HL-60 (cell line): Measurements from ENCODE around the gene SPATA19.

Experiments used
- DNase-seq, 2 experiments: peaks; one replicate each; pipeline ENCODE4 v3.0.0-alpha.2; 2010 to 2020; ENCODE audit warnings: low read depth in 1 of 2, low spot score in 1 of 2
- H3K27ac ChIP-seq: fragments of 250-450 bp; sonication (Bioruptor Pico); replicated peaks from 2 replicates; pipeline ENCODE4 v1.5.1; 2020; ENCODE audit warnings: mild to moderate bottlenecking, moderate library complexity
- H3K27me3 ChIP-seq: fragments of 250-450 bp; sonication (Bioruptor Pico); 2 replicates; pipeline ENCODE4 v1.5.1; 2021; ENCODE audit warnings: mild to moderate bottlenecking, moderate library complexity; ENCODE audit not compliant: insufficient read depth, poor library complexity, severe bottlenecking
- H3K4me3 ChIP-seq: replicated peaks from 2 replicates; pipeline ENCODE4 v1.5.1; 2011; ENCODE audit warnings: mild to moderate bottlenecking, control low read depth, low read length; ENCODE audit not compliant: insufficient read depth
- GABPA ChIP-seq: IDR thresholded peaks from 2 replicates; pipeline ENCODE4 v1.6.1; 2012; ENCODE audit warnings: low read depth
- POLR2AphosphoS5 ChIP-seq: IDR thresholded peaks from 2 replicates; pipeline ENCODE4 v1.6.1; 2012; ENCODE audit warnings: low read depth
- SPI1 ChIP-seq: IDR thresholded peaks from 2 replicates; pipeline ENCODE4 v1.6.1; 2012; ENCODE audit warnings: low read depth, mild to moderate bottlenecking, borderline replicate concordance
- TF ChIP-seq, protein P1 (sequence below): IDR thresholded peaks from one replicate; pipeline ENCODE4 v1.5.1; 2011; ENCODE audit warnings: low read length, control low read depth, inconsistent platforms; ENCODE audit not compliant: insufficient read depth
- TF ChIP-seq, protein P2 (sequence below): IDR thresholded peaks from 2 replicates; pipeline ENCODE4 v1.6.1; 2012; ENCODE audit warnings: low read depth; ENCODE audit not compliant: insufficient replicate concordance

The SPATA19 gene

DNA sequence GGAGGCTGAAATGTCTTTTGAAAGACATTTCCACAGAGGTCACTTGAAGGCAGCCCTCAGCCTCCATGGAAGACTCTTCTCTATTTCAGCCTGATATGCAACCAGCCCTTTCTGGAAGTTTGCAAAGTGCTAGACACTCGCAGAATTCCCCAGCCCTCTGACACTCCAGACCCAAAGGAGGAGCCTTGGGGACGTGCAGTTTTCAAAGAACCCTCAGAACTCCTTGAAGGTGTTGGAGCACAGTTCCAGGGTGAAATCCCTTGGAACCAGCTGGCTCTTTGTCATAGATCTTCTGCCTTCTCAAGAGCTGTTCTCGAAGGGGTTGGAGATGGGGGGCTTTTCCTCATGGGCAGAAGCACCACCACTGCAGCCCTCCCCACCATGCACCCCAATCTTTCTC lies 19.6 kb downstream of the SPATA19 start:
- DNase-seq, result no peak
- H3K27ac ChIP-seq, result no peak overlapping the region
- no peaks in the 10 kb centered on the region for H3K27me3 ChIP-seq
- no peak overlapping the region for H3K4me3 ChIP-seq
- TF ChIP-seq POLR2AphosphoS5 (no peak), GABPA (no peak), SPI1 (no peak)
- TF ChIP-seq, protein P1, sequence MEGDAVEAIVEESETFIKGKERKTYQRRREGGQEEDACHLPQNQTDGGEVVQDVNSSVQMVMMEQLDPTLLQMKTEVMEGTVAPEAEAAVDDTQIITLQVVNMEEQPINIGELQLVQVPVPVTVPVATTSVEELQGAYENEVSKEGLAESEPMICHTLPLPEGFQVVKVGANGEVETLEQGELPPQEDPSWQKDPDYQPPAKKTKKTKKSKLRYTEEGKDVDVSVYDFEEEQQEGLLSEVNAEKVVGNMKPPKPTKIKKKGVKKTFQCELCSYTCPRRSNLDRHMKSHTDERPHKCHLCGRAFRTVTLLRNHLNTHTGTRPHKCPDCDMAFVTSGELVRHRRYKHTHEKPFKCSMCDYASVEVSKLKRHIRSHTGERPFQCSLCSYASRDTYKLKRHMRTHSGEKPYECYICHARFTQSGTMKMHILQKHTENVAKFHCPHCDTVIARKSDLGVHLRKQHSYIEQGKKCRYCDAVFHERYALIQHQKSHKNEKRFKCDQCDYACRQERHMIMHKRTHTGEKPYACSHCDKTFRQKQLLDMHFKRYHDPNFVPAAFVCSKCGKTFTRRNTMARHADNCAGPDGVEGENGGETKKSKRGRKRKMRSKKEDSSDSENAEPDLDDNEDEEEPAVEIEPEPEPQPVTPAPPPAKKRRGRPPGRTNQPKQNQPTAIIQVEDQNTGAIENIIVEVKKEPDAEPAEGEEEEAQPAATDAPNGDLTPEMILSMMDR, result no peak
- TF ChIP-seq, protein P2, sequence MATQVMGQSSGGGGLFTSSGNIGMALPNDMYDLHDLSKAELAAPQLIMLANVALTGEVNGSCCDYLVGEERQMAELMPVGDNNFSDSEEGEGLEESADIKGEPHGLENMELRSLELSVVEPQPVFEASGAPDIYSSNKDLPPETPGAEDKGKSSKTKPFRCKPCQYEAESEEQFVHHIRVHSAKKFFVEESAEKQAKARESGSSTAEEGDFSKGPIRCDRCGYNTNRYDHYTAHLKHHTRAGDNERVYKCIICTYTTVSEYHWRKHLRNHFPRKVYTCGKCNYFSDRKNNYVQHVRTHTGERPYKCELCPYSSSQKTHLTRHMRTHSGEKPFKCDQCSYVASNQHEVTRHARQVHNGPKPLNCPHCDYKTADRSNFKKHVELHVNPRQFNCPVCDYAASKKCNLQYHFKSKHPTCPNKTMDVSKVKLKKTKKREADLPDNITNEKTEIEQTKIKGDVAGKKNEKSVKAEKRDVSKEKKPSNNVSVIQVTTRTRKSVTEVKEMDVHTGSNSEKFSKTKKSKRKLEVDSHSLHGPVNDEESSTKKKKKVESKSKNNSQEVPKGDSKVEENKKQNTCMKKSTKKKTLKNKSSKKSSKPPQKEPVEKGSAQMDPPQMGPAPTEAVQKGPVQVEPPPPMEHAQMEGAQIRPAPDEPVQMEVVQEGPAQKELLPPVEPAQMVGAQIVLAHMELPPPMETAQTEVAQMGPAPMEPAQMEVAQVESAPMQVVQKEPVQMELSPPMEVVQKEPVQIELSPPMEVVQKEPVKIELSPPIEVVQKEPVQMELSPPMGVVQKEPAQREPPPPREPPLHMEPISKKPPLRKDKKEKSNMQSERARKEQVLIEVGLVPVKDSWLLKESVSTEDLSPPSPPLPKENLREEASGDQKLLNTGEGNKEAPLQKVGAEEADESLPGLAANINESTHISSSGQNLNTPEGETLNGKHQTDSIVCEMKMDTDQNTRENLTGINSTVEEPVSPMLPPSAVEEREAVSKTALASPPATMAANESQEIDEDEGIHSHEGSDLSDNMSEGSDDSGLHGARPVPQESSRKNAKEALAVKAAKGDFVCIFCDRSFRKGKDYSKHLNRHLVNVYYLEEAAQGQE, result no peak

- H3K27ac ChIP-seq, result no peak overlapping the region
- no peak for DNase-seq
- TF ChIP-seq, protein P1, result no peak
- TF ChIP-seq GABPA (no peak), POLR2AphosphoS5 (no peak), SPI1 (no peak)
- TF ChIP-seq, protein P2, result no peak
- H3K27me3 ChIP-seq, result no peaks in the 10 kb centered on the region
- H3K4me3 ChIP-seq, result no peak overlapping the region
Observed at GRCh38 chr11:133825156-133825555, 20.2 kb downstream of the SPATA19 start.

GRCh38 chr11:133824593-133824992 lies 20.7 kb downstream of the SPATA19 start:
- DNase-seq, result no peak
- Histone ChIP-seq H3K4me3 (no peak overlapping the region), H3K27ac (no peak overlapping the region), H3K27me3 (no peaks in the 10 kb centered on the region)
- TF ChIP-seq, protein P1, result no peak
- no peak for TF ChIP-seq POLR2AphosphoS5
- TF ChIP-seq SPI1, result no peak
- TF ChIP-seq GABPA, result no peak
- TF ChIP-seq, protein P2, result no peak
